Psoas muscle (tissue), 8 donors: ENCODE data around the gene TAF10. TPM values are rescaled to one million over a fixed set of nuclear protein-coding genes. Genes with fewer than 3 reads are reported as not detected.

Experiments
- ATAC-seq, 4 donors: fragments of 200-7000 bp; cut with Tn5 transposase; one replicate each; pipeline ENCODE4 v1.9.1; 2020; ENCODE audit warnings: moderate library complexity in 3 of 4, mild to moderate bottlenecking in 2 of 4
- DNase-seq, 2 donors: peaks; one replicate each; pipeline ENCODE4 v3.0.0-alpha.2; 2020
- H3K27ac ChIP-seq: fragments of 200-600 bp; one replicate; pipeline ENCODE4 v1.8.0; 2022
- H3K27me3 ChIP-seq, 3 donors: fragments of 200-600 bp in 1 of 3; one replicate each; pipeline versions ENCODE4 v1.6.1 to v1.8.0; 2013 to 2022; ENCODE audit warnings: low read length in 2 of 3, mild to moderate bottlenecking in 2 of 3, moderate library complexity in 1 of 3; ENCODE audit not compliant: insufficient read depth in 3 of 3
- H3K36me3 ChIP-seq, 2 donors: fragments of 200-600 bp in 1 of 2; one replicate each; pipeline versions ENCODE4 v1.6.1 to v1.8.0; 2013 to 2022; ENCODE audit warnings: low read depth in 1 of 2, mild to moderate bottlenecking in 1 of 2, moderate library complexity in 1 of 2; ENCODE audit not compliant: insufficient read depth in 1 of 2
- H3K4me1 ChIP-seq: fragments of 200-600 bp; one replicate; pipeline ENCODE4 v1.8.0; 2022
- H3K4me3 ChIP-seq: fragments of 200-600 bp; one replicate; pipeline ENCODE4 v1.8.0; 2022; ENCODE audit warnings: mild to moderate bottlenecking
- H3K9me3 ChIP-seq: fragments of 200-600 bp; one replicate; pipeline ENCODE4 v1.8.0; 2022
- CTCF ChIP-seq: fragments of 200-600 bp; IDR thresholded peaks from one replicate; pipeline ENCODE4 v1.8.0; 2022; ENCODE audit warnings: antibody characterized with exemption
- WGBS, 3 donors: extraction: QIAGEN DNeasy Blood & Tissue Kit; methylation state at CpG; one replicate each; pipeline versions ENCODE4 v1.1.6 to v1.1.7; 2013; 5-methylcytosine and 5-hydroxymethylcytosine counted together
- intact Hi-C, 2 donors: fragments of 100-400 bp; cut with DNase I; formaldehyde crosslinking; loops; one replicate each; pipeline versions ENCODE4 v1.11.0 to v1.14.2; 2022
- polyA plus RNA-seq, 3 donors: library from polyadenylated mRNA; stranded (reverse); fragments of 200-250 nt; gene quantifications; one replicate each; pipeline ENCODE4 v1.2.3, GENCODE V29; 2013
- total RNA-seq, 4 donors: library from RNA; stranded (reverse); fragmentation: NEBNext Ultra II Directional in 2 of 4; extraction: Animal tissue kit (Norgen Biotek cat#: 25700) in 2 of 4; gene quantifications; one replicate each; pipeline versions ENCODE4 v1.2.1 to v1.2.4, GENCODE V29; 2021 to 2023
- donor health status: healthy with polysubstance abuse.
- donor health status: DM: no; HTN: no; CAD: no; lungs with moderate emphysema.
- donor health status: Bipolar disorder and iron deficiency.
- donor health status: healthy.
- donor health status: DM: yes; HTN: yes; CAD: no.
- donor health status: DM: no; HTN: no; CAD: no.
- donor health status: DM: no; HTN: no; CAD: no.
- donor health status: DM: yes; HTN: yes; CAD: no.

TAF10 gene
- total and polyA plus RNA-seq, 7 donors: 67.0 to 119 (median 80.3) TPM

GRCh38 chr11:6615882-6616585, 4.0 kb upstream of the TAF10 start:
- intact Hi-C loops: loop anchor here (5.0 to 10.0 kb wide), 3 partner anchors 66 to 381 kb away; partner anchors contain the start of genes CNGA4 (in 1 of the 2), FHIP1B (in 1 of the 2) and MRPL17 (in 1 of the 2)
- no peak for TF ChIP-seq CTCF
- Histone ChIP-seq H3K4me3 (no peak overlapping the region), H3K27me3 (no peaks in the 10 kb centered on the region), H3K27ac (no peak overlapping the region), H3K9me3 (no peaks in the 10 kb centered on the region), H3K36me3 (peaks cover 0 to 39% of the 10 kb centered on the region in 2 donors), H3K4me1 (peaks cover 36% of the 10 kb centered on the region)
- DNase-seq (no peak), ATAC-seq (no peak)
- 89 to 94% (median 93%) methylated on average over 9 of the region's 9 CpGs for WGBS, 3 donors

GRCh38 chr11:6615046-6615445, 3.0 kb upstream of the TAF10 start:
- intact Hi-C loops: loop anchor here (5.0 to 10.0 kb wide), 3 partner anchors 67 to 380 kb away; partner anchors contain the start of genes CNGA4 (in 1 of the 2), FHIP1B (in 1 of the 2) and MRPL17 (in 1 of the 2)
- no peaks in the 10 kb centered on the region for H3K9me3 ChIP-seq
- ATAC-seq (no peak), DNase-seq (no peak)
- H3K27me3 ChIP-seq: no peaks in the 10 kb centered on the region
- peaks cover 39% of the 10 kb centered on the region for H3K4me1 ChIP-seq
- H3K27ac ChIP-seq: no peak overlapping the region
- peaks cover 8 to 49% of the 10 kb centered on the region in 2 donors for H3K36me3 ChIP-seq
- 94 to 98% (median 98%) methylated on average over 5 of the region's 5 CpGs for WGBS, 3 donors
- TF ChIP-seq CTCF: no peak
- H3K4me3 ChIP-seq: no peak overlapping the region

- DNase-seq: no peak
Measured at GRCh38 chr11:6614446-6614845, 2.4 kb upstream of the TAF10 start.

GRCh38 chr11:6613496-6613895, 1.5 kb upstream of the TAF10 start:
- intact Hi-C loops: loop anchor here (5.0 to 10.0 kb wide), 2 partner anchors 131 to 379 kb away; partner anchors contain the start of genes ARFIP2 (in 1 of the 2), CNGA4 (in 1 of the 2), FHIP1B (in 1 of the 2) and TIMM10B (in 1 of the 2)
- ATAC-seq (no peak), DNase-seq (no peak)
- H3K4me1 ChIP-seq: peaks cover 32% of the 10 kb centered on the region
- peaks cover 9 to 64% of the 10 kb centered on the region in 2 donors for H3K36me3 ChIP-seq
- no peaks in the 10 kb centered on the region for H3K9me3 ChIP-seq
- no peaks in the 10 kb centered on the region for H3K27me3 ChIP-seq
- TF ChIP-seq CTCF: no peak
- 90 to 96% (median 95%) methylated on average over 3 of the region's 3 CpGs for WGBS, 3 donors
- H3K4me3 ChIP-seq: peak overlapping the region; percentile 80
- H3K27ac ChIP-seq: peak overlapping the region; percentile 100

More at GRCh38 chr11:6614446-6614845, 2.4 kb upstream of the TAF10 start:
- no peak overlapping the region for H3K4me3 ChIP-seq
- no peak for TF ChIP-seq CTCF
- H3K27ac ChIP-seq: no peak overlapping the region
- H3K27me3 ChIP-seq: no peaks in the 10 kb centered on the region
- no peaks in the 10 kb centered on the region for H3K9me3 ChIP-seq
- WGBS, 3 donors: 71 to 83% (median 82%) methylated on average over 2 of the region's 2 CpGs
- peaks cover 34% of the 10 kb centered on the region for H3K4me1 ChIP-seq
- intact Hi-C loops: loop anchor here (5.0 to 10.0 kb wide), 2 partner anchors 132 to 380 kb away; partner anchors contain the start of genes ARFIP2 (in 1 of the 2), CNGA4 (in 1 of the 2), FHIP1B (in 1 of the 2) and TIMM10B (in 1 of the 2)
- no peak for ATAC-seq
- peaks cover 8 to 55% of the 10 kb centered on the region in 2 donors for H3K36me3 ChIP-seq
